MM.1S (cell line): ENCODE results near the gene GID8.

Experiments
- DNase-seq: peaks from one replicate; pipeline ENCODE4 v3.0.0-alpha.2; 2015
- H2AFZ ChIP-seq: fragments of 300-600 bp; sonication (generic); 2 replicates; pipeline ENCODE4 v1.6.0; 2016; ENCODE audit warnings: antibody characterized with exemption, low read length
- H3F3A ChIP-seq: fragments of 300-600 bp; sonication (generic); 2 replicates; pipeline ENCODE4 v1.6.1; 2016; ENCODE audit warnings: mild to moderate bottlenecking, antibody characterized with exemption, low read length, moderate library complexity, mixed read lengths; ENCODE audit not compliant: insufficient read depth
- H3K27ac ChIP-seq: fragments of 300-600 bp; sonication (generic); 2 replicates; pipeline ENCODE4 v1.5.1; 2016; ENCODE audit warnings: mild to moderate bottlenecking, low read length
- H3K27me3 ChIP-seq: fragments of 300-600 bp; sonication (generic); replicated peaks from 2 replicates; pipeline ENCODE4 v1.6.0; 2016; ENCODE audit warnings: low read length; ENCODE audit not compliant: insufficient read depth
- H3K36me3 ChIP-seq: fragments of 300-600 bp; sonication (generic); replicated peaks from 2 replicates; pipeline ENCODE4 v1.6.1; 2016; ENCODE audit warnings: mild to moderate bottlenecking, low read length, mixed read lengths; ENCODE audit not compliant: insufficient read depth
- H3K4me1 ChIP-seq: fragments of 300-600 bp; sonication (generic); 2 replicates; pipeline ENCODE4 v1.6.1; 2016; ENCODE audit warnings: low read length, mixed read lengths
- H3K4me2 ChIP-seq: fragments of 300-600 bp; sonication (generic); 2 replicates; pipeline ENCODE4 v1.6.0; 2016; ENCODE audit warnings: low read depth, low read length
- H3K4me3 ChIP-seq: fragments of 300-600 bp; sonication (generic); 2 replicates; pipeline ENCODE4 v1.5.1; 2016; ENCODE audit warnings: low read length, mixed read lengths
- H3K79me2 ChIP-seq: fragments of 300-600 bp; sonication (generic); 2 replicates; pipeline ENCODE4 v1.6.1; 2016; ENCODE audit warnings: mixed run types, low read length, mixed read lengths
- H3K9ac ChIP-seq: fragments of 300-600 bp; sonication (generic); 2 replicates; pipeline ENCODE4 v1.6.1; 2016; ENCODE audit warnings: low read length, mixed read lengths
- H3K9me2 ChIP-seq: fragments of 300-600 bp; sonication (generic); replicated peaks from 2 replicates; pipeline ENCODE4 v1.6.1; 2016; ENCODE audit warnings: mild to moderate bottlenecking, low read length, mixed read lengths; ENCODE audit not compliant: insufficient read depth
- H3K9me3 ChIP-seq: fragments of 300-600 bp; sonication (generic); replicated peaks from 2 replicates; pipeline ENCODE4 v1.6.1; 2016; ENCODE audit warnings: mild to moderate bottlenecking, low read length, mixed read lengths; ENCODE audit not compliant: insufficient read depth
- H4K20me1 ChIP-seq: fragments of 300-600 bp; sonication (generic); 2 replicates; pipeline ENCODE4 v1.6.1; 2016; ENCODE audit warnings: mild to moderate bottlenecking, low read length, moderate library complexity, mixed read lengths; ENCODE audit not compliant: insufficient read depth
- EZH2 ChIP-seq: fragments of 300-600 bp; sonication (generic); optimal IDR thresholded peaks from 2 replicates; pipeline ENCODE3; 2017; ENCODE audit warnings: low read depth, mild to moderate bottlenecking, antibody characterized with exemption, low read length, mixed read lengths
- EZH2phosphoT487 ChIP-seq: fragments of 300-600 bp; sonication (generic); IDR thresholded peaks from 2 replicates; pipeline ENCODE4 v1.6.1; 2018; ENCODE audit warnings: antibody characterized with exemption, low read length
- TF ChIP-seq, protein P1 (sequence below): fragments of 300-600 bp; sonication (generic); IDR thresholded peaks from 2 replicates; pipeline ENCODE4 v1.5.1; 2016; ENCODE audit warnings: antibody characterized with exemption, low read length, mixed read lengths

GID8 gene

DNA sequence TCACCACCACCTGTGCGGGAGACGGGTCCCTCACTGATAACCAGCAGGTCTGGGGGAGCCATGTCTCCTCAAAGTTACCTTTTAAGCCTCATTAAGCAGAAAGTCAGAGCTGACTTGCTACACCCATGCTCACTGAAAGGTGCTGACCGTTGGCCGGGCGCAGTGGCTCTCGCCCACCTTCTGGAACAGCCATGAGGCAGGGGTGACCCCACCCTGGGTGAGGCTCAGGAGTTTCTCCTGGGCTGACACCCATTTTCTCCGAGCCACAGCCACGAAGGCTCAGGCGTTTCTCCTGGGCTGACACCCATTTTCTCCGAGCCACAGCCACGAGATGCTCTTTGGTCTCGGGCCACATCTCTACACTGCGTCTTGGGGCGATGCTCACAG, 58.6 kb downstream of the GID8 start:
- TF ChIP-seq EZH2phosphoT487 (no peak), EZH2 (no peak)
- TF ChIP-seq, protein P1, sequence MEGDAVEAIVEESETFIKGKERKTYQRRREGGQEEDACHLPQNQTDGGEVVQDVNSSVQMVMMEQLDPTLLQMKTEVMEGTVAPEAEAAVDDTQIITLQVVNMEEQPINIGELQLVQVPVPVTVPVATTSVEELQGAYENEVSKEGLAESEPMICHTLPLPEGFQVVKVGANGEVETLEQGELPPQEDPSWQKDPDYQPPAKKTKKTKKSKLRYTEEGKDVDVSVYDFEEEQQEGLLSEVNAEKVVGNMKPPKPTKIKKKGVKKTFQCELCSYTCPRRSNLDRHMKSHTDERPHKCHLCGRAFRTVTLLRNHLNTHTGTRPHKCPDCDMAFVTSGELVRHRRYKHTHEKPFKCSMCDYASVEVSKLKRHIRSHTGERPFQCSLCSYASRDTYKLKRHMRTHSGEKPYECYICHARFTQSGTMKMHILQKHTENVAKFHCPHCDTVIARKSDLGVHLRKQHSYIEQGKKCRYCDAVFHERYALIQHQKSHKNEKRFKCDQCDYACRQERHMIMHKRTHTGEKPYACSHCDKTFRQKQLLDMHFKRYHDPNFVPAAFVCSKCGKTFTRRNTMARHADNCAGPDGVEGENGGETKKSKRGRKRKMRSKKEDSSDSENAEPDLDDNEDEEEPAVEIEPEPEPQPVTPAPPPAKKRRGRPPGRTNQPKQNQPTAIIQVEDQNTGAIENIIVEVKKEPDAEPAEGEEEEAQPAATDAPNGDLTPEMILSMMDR, result no peak
- Histone ChIP-seq H3K79me2 (no peaks in the 10 kb centered on the region), H3K27me3 (peaks cover 94% of the 10 kb centered on the region), H3F3A (no peaks in the 10 kb centered on the region), H3K36me3 (no peaks in the 10 kb centered on the region), H3K27ac (no peak overlapping the region), H3K9ac (no peak overlapping the region), H3K9me3 (no peaks in the 10 kb centered on the region), H3K4me1 (no peaks in the 10 kb centered on the region), H3K9me2 (no peaks in the 10 kb centered on the region), H2AFZ (no peak overlapping the region), H4K20me1 (no peaks in the 10 kb centered on the region), H3K4me3 (no peak overlapping the region), H3K4me2 (no peak overlapping the region)
- DNase-seq, result no peak

DNA sequence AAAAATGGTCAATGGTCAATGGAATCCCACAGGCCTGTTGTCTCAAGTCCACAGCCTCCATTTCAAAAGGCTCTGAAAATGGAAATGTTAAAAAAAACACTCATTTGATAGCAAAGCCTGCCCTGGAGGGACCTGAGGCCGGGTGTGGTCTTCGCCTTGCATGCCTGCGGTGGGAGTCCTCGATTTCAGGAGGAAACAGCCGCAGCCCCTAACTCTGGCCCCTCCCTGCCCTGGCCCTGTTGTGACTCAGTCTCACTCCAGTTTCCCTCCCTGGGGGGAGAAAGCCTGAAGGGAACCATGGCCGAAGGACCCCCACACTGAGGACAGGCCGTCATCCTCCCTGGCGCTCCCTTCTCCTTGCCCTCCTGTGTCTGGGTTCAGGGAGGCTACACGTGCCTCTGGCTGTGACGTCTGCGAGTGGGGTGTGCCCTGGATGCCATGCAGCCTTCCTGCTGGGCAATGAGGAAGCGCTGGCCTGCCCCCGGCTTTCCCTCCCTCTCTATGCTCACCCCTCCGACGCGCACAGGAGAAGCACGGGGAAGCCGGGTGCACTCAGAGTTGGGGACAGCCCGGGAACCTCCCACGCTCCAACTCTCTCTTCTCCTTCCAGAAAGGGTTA, 59.6 kb downstream of the GID8 start:
- Histone ChIP-seq H3K4me1 (no peaks in the 10 kb centered on the region), H3F3A (no peaks in the 10 kb centered on the region), H3K4me3 (no peak overlapping the region), H3K4me2 (no peak overlapping the region), H3K9ac (no peak overlapping the region), H3K9me3 (no peaks in the 10 kb centered on the region), H4K20me1 (no peaks in the 10 kb centered on the region), H3K9me2 (no peaks in the 10 kb centered on the region), H3K36me3 (no peaks in the 10 kb centered on the region), H3K27me3 (peaks cover 94% of the 10 kb centered on the region), H2AFZ (no peak overlapping the region), H3K79me2 (no peaks in the 10 kb centered on the region), H3K27ac (no peak overlapping the region)
- DNase-seq, result no peak
- TF ChIP-seq, protein P1, result no peak
- TF ChIP-seq EZH2 (no peak), EZH2phosphoT487 (no peak)
